HEK293 (cell line): ENCODE measurements around the gene PEX14.

ENCODE experiments used
- TCF7L2 ChIP-seq: IDR thresholded peaks from 2 replicates; pipeline ENCODE4 v1.6.1; 2011; ENCODE audit warnings: low read depth, mild to moderate bottlenecking, inconsistent platforms, low read length, moderate library complexity, borderline replicate concordance
- ZNF777 ChIP-seq: fragments of 450-650 bp; formaldehyde crosslinking; IDR thresholded peaks from 2 replicates; pipeline ENCODE4 v1.5.1; 2017; ENCODE audit warnings: missing biosample characterization, missing genetic modification characterization, borderline replicate concordance
- TF ChIP-seq, protein P1 (sequence below): fragments of 450-650 bp; formaldehyde crosslinking; IDR thresholded peaks from 2 replicates; pipeline ENCODE4 v1.5.1; 2016; ENCODE audit warnings: missing biosample characterization, missing genetic modification characterization
- TF ChIP-seq, protein P2 (sequence below): fragments of 450-650 bp; formaldehyde crosslinking; IDR thresholded peaks from 2 replicates; pipeline ENCODE4 v1.5.1; 2016; ENCODE audit warnings: missing biosample characterization, missing genetic modification characterization

DNA sequence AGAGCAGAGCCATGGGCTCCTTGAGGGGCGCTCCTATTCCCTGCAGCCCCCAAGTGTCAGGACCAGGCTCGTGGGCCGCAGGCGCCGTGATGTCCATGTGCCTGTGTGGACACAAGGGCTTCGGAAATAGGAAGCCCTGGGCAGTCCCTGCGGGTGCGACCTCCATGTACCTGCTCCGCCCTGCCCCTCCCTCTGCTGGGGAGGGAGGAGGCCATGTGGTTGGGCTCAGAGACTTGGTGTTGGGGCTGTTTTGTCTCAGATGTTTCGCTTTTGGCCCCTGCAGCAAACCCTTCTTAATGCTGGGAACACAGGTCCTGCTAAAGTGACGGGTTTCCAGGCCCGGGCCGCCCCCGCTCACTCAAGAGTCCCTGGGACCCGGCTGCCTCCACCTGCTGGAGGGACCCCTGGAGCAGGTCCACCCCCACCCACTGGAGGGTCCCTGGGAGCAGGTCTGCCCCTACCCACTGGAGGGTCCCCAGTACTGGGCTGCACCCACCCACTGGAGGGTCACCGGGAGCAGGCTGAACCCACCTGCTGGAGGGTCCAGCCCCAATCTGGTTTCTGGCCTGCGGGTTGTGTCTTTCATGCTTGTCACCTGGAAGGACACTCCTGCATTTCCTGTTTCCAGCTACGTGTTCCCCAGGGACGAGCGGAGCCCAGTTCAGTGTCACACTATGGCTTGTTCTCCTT, 156.5 kb downstream of the PEX14 start:
- TF ChIP-seq TCF7L2 (no peak), ZNF777 (no peak)
- TF ChIP-seq, protein P1, sequence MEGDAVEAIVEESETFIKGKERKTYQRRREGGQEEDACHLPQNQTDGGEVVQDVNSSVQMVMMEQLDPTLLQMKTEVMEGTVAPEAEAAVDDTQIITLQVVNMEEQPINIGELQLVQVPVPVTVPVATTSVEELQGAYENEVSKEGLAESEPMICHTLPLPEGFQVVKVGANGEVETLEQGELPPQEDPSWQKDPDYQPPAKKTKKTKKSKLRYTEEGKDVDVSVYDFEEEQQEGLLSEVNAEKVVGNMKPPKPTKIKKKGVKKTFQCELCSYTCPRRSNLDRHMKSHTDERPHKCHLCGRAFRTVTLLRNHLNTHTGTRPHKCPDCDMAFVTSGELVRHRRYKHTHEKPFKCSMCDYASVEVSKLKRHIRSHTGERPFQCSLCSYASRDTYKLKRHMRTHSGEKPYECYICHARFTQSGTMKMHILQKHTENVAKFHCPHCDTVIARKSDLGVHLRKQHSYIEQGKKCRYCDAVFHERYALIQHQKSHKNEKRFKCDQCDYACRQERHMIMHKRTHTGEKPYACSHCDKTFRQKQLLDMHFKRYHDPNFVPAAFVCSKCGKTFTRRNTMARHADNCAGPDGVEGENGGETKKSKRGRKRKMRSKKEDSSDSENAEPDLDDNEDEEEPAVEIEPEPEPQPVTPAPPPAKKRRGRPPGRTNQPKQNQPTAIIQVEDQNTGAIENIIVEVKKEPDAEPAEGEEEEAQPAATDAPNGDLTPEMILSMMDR, result no peak
- TF ChIP-seq, protein P2, sequence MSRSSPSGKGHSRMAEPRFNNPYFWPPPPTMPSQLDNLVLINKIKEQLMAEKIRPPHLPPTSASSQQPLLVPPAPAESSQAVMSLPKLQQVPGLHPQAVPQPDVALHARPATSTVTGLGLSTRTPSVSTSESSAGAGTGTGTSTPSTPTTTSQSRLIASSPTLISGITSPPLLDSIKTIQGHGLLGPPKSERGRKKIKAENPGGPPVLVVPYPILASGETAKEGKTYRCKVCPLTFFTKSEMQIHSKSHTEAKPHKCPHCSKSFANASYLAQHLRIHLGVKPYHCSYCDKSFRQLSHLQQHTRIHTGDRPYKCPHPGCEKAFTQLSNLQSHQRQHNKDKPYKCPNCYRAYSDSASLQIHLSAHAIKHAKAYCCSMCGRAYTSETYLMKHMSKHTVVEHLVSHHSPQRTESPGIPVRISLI, result no peak
